ENCODE measurements around the gene UNC13D. TPM values are rescaled to one million over a fixed set of nuclear protein-coding genes. Genes with fewer than 3 reads are reported as not detected.

Gene UNC13D
- total and polyA plus RNA-seq, 4 donors, result 56.6 to 110 (median 73.2) TPM

- no peaks in the 10 kb centered on the region for H3K9me3 ChIP-seq (ENCODE audit: control insufficient read depth in 4 of 4, insufficient read depth in 3 of 4, low read length in 3 of 4)
- H3K27ac ChIP-seq (ENCODE audit: low read depth in 1 of 2, low read length in 1 of 2), result no peak overlapping the region
- ATAC-seq (ENCODE audit: insufficient read depth, low FRiP score), result no peak
- peaks cover 0 to 46% (median 2%) of the 10 kb centered on the region in 4 donors for H3K36me3 ChIP-seq (ENCODE audit: control insufficient read depth in 4 of 4, insufficient read depth in 4 of 4, low read length in 4 of 4)
- H3K4me3 ChIP-seq, result no peak overlapping the region
- no peaks in the 10 kb centered on the region for H3K27me3 ChIP-seq (ENCODE audit: control insufficient read depth in 3 of 3, insufficient read depth in 3 of 3, low read length in 2 of 3)
- no peak for DNase-seq
- no peak for TF ChIP-seq CTCF (IDR thresholded peaks at IDR 0.05; ENCODE audit: control extremely low read depth, extremely low read depth)
- WGBS, 2 donors, result 89 to 92% methylated on average over 7 of the region's 7 CpGs
- peaks cover 0 to 18% (median 6%) of the 10 kb centered on the region in 5 donors for H3K4me1 ChIP-seq (ENCODE audit: control insufficient read depth in 5 of 5, insufficient read depth in 5 of 5, low read length in 5 of 5)
- H3K9ac ChIP-seq (ENCODE audit: insufficient read depth in 1 of 2, low read length in 2 of 2), result no peak overlapping the region
These were observed 14.5 kb downstream of the UNC13D start for GRCh38 chr17:75829747-75830146.

- no peak overlapping the region for H3K4me3 ChIP-seq
- DNase-seq (no peak), ATAC-seq (ENCODE audit: insufficient read depth, low FRiP score) (no peak)
- H3K9ac ChIP-seq (ENCODE audit: insufficient read depth in 1 of 2, low read length in 2 of 2), result no peak overlapping the region
- no peaks in the 10 kb centered on the region for H3K27me3 ChIP-seq (ENCODE audit: control insufficient read depth in 3 of 3, insufficient read depth in 3 of 3, low read length in 2 of 3)
- no peaks in the 10 kb centered on the region for H3K9me3 ChIP-seq (ENCODE audit: control insufficient read depth in 4 of 4, insufficient read depth in 3 of 4, low read length in 3 of 4)
- peak overlapping the region in 1 of 2 donors; percentile 7 for H3K27ac ChIP-seq (ENCODE audit: low read depth in 1 of 2, low read length in 1 of 2)
- peaks cover 0 to 44% (median 5%) of the 10 kb centered on the region in 4 donors for H3K36me3 ChIP-seq (ENCODE audit: control insufficient read depth in 4 of 4, insufficient read depth in 4 of 4, low read length in 4 of 4)
- no peak for TF ChIP-seq CTCF (IDR thresholded peaks at IDR 0.05; ENCODE audit: control extremely low read depth, extremely low read depth)
- WGBS, 2 donors, result 88 to 93% methylated on average over 19 of the region's 19 CpGs
- H3K4me1 ChIP-seq (ENCODE audit: control insufficient read depth in 5 of 5, insufficient read depth in 5 of 5, low read length in 5 of 5), result peaks cover 0 to 18% (median 2%) of the 10 kb centered on the region in 5 donors
These were observed 15.5 kb downstream of the UNC13D start for GRCh38 chr17:75828741-75829140.

GRCh38 chr17:75828076-75828400 is 16.2 kb downstream of the UNC13D start:
- WGBS, 2 donors, result 50 to 52% methylated on average over 11 of the region's 11 CpGs
- Histone ChIP-seq H3K9me3 (ENCODE audit: control insufficient read depth in 4 of 4, insufficient read depth in 3 of 4, low read length in 3 of 4) (no peaks in the 10 kb centered on the region), H3K27me3 (ENCODE audit: control insufficient read depth in 3 of 3, insufficient read depth in 3 of 3, low read length in 2 of 3) (no peaks in the 10 kb centered on the region), H3K27ac (ENCODE audit: low read depth in 1 of 2, low read length in 1 of 2) (peak overlapping the region; percentile 78 to 80), H3K4me3 (no peak overlapping the region), H3K4me1 (ENCODE audit: control insufficient read depth in 5 of 5, insufficient read depth in 5 of 5, low read length in 5 of 5) (peaks cover 0 to 18% (median 2%) of the 10 kb centered on the region in 5 donors), H3K9ac (ENCODE audit: insufficient read depth in 1 of 2, low read length in 2 of 2) (no peak overlapping the region), H3K36me3 (ENCODE audit: control insufficient read depth in 4 of 4, insufficient read depth in 4 of 4, low read length in 4 of 4) (peaks cover 0 to 48% (median 8%) of the 10 kb centered on the region in 4 donors)
- no peak for TF ChIP-seq CTCF (IDR thresholded peaks at IDR 0.05; ENCODE audit: control extremely low read depth, extremely low read depth)
- DNase-seq (peak in 1 of 3 donors; percentile 75), ATAC-seq (ENCODE audit: insufficient read depth, low FRiP score) (no peak)
